ENCODE measurements around the gene EOGT.

The EOGT gene

DNA sequence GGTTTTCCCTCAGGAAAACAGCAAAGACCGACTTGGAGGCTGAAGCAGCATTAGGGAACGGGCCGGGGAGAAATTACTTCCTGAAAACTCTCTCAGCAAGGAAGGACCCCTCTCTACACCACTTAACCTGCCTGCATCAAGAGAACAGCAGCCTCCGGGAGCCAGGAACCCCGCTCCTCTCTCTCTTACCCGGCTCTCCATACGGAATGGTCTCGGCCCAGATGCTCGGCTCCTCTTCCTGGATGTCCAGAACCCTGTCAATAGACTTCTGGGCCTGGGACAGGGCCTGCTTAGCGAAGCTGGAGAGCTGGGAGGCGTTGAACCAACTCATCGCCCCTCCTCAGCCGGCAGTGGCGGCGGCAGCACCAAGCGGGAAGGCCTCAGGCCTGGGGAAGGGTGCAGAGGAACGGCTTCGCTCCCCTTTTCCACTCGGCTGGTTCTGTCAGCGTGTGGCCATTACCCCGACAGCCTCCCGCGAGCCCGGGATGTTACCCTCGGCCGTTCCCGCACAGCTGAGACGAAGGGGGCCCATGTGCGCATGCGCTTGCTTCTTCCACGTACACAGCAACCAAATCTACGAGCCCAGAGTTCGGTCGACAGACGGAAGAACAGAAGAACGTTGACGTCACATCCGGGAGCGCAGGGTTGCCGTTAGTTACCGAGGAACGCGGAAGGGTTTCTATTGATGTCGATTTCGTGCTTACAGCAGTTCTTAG, 38.4 kb upstream of the EOGT start, which contains the start of gene TMF1:
Gene TMF1 (minus strand): TSS at position 578 of the 716 bp plus-strand sequence. CDS start 247 bp downstream, at position 331.
- Histone ChIP-seq H3K4me1 (peaks cover 0 to 46% (median 22%) of the 10 kb centered on the region in 4 donors), H3K27me3 (no peaks in the 10 kb centered on the region), H3K36me3 (peaks cover 21 to 37% (median 36%) of the 10 kb centered on the region in 3 donors), H3K27ac (peak within 1 kb of the TSS; percentile 94 to 96), H3K9me3 (no peaks in the 10 kb centered on the region), H3K4me3 (peak within 1 kb of the TSS; percentile 74 to 88)
- TF ChIP-seq CTCF (IDR thresholded peaks at IDR 0.05): no peak
- intact Hi-C loops (cut with DNase I; ENCODE audit: low total_unique reads): loop anchor here (5.0 to 10.0 kb wide), 2 partner anchors 35 to 47 kb away; no protein-coding TSS in a partner anchor
- DNase-seq: peak; percentile 99

DNA sequence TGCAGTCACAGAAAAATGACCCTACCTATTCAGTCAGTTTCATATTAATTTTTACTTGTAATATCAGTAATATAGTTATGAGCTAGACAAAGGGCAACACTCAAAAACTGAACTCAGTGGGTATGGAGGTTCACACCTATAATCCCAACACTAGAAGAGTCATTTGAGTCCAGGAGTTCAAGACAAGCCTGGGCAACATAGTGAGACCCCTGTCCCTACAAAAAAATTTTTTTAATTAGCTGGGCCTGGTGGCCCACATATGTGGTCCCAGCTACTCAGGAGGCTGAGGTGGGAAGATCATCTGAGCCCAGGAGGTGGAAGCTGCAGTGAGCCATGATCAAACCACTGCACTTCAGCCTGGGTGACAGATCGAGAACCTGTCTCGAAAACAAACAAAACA, 35.5 kb upstream of the EOGT start:
- no peak overlapping the region for H3K27ac ChIP-seq
- no peak overlapping the region for H3K4me3 ChIP-seq
- intact Hi-C loops (cut with DNase I; ENCODE audit: low total_unique reads): no loop called here
- H3K36me3 ChIP-seq: peaks cover 22 to 44% (median 31%) of the 10 kb centered on the region in 3 donors
- peaks cover 0 to 55% (median 26%) of the 10 kb centered on the region in 4 donors for H3K4me1 ChIP-seq
- H3K9me3 ChIP-seq: no peaks in the 10 kb centered on the region
- TF ChIP-seq CTCF (IDR thresholded peaks at IDR 0.05): no peak
- H3K27me3 ChIP-seq: no peaks in the 10 kb centered on the region
- no peak for DNase-seq

DNA sequence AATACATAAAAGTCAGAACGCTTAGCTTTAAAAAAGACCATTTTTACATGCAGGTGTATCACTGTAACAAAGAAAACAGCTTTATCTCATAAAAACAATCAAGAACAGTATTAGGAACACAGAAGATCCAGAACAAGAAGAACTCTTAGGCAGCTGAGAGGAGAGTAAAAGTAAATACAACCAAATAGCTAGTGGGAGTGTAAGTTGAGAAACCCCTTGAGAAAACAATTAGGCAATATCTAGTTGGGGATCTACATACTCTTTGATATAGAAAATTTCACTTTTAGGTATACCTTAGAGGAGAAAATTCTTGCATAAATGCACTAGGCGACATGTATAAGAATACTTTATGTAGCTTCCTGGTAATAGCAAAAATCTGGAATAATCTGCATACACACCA, 31.1 kb upstream of the EOGT start:
- no peak for DNase-seq
- Histone ChIP-seq H3K36me3 (peaks cover 50 to 87% (median 67%) of the 10 kb centered on the region in 3 donors), H3K4me1 (peaks cover 0 to 36% (median 14%) of the 10 kb centered on the region in 4 donors), H3K27me3 (no peaks in the 10 kb centered on the region), H3K4me3 (no peak overlapping the region), H3K9me3 (no peaks in the 10 kb centered on the region), H3K27ac (no peak overlapping the region)
- no peak for TF ChIP-seq CTCF (IDR thresholded peaks at IDR 0.05)
- intact Hi-C loops (cut with DNase I; ENCODE audit: low total_unique reads): no loop called here

GRCh38 chr3:69033470-69033869, 20.0 kb upstream of the EOGT start:
- H3K36me3 ChIP-seq: peaks cover 72 to 93% (median 80%) of the 10 kb centered on the region in 3 donors
- H3K9me3 ChIP-seq: no peaks in the 10 kb centered on the region
- H3K27ac ChIP-seq: no peak overlapping the region
- no peaks in the 10 kb centered on the region for H3K4me1 ChIP-seq
- no peak overlapping the region for H3K4me3 ChIP-seq
- no peaks in the 10 kb centered on the region for H3K27me3 ChIP-seq
- intact Hi-C loops (cut with DNase I; ENCODE audit: low total_unique reads): no loop called here
- no peak for TF ChIP-seq CTCF (IDR thresholded peaks at IDR 0.05)
- DNase-seq: no peak

DNA sequence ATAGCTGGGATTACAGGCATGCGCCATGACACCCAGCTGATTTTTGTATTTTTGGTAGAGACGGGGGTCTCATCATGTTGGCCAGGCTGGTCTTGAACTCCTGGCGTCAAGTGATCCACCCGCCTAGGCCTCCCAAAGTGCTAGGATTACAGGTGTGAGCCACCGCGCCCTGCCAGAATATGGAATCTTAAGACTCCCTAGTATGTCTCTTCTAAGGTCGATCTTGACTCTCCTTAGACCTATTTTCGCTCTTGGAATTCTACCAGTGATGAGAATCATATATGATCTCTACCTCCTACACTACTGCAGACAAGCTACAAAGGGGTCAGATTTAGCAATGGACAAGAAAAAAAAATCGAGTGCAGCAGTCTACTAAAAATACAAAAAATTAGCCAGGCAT, 19.3 kb upstream of the EOGT start:
- TF ChIP-seq CTCF (IDR thresholded peaks at IDR 0.05): no peak
- Histone ChIP-seq H3K27ac (no peak overlapping the region), H3K4me3 (no peak overlapping the region), H3K36me3 (peaks cover 74 to 92% (median 81%) of the 10 kb centered on the region in 3 donors), H3K9me3 (no peaks in the 10 kb centered on the region), H3K4me1 (no peaks in the 10 kb centered on the region), H3K27me3 (no peaks in the 10 kb centered on the region)
- DNase-seq: no peak
- intact Hi-C loops (cut with DNase I; ENCODE audit: low total_unique reads): no loop called here
